Mesodermal cell (in vitro differentiated cells): ENCODE results near the gene AFAP1.

ENCODE experiments used
- H3K27ac ChIP-seq: 2 replicates; pipeline ENCODE4 v1.7.0; 2013; ENCODE audit warnings: mild to moderate bottlenecking, low read depth, low read length, moderate library complexity; ENCODE audit not compliant: severe bottlenecking
- H3K36me3 ChIP-seq: 2 replicates; pipeline ENCODE4 v1.7.1; 2013; ENCODE audit warnings: mild to moderate bottlenecking, low read length, moderate library complexity; ENCODE audit not compliant: control insufficient read depth, insufficient read depth
- H3K4me1 ChIP-seq: one replicate; pipeline ENCODE4 v1.7.1; 2013; ENCODE audit warnings: mild to moderate bottlenecking, low read length; ENCODE audit not compliant: insufficient read depth, control insufficient read depth, poor library complexity, severe bottlenecking
- H3K4me3 ChIP-seq: 2 replicates; pipeline ENCODE4 v1.7.0; 2013; ENCODE audit warnings: low read length, control low read depth, mild to moderate bottlenecking; ENCODE audit not compliant: insufficient read depth, poor library complexity, severe bottlenecking; ENCODE audit errors: extremely low read depth
- H3K9me3 ChIP-seq: 2 replicates; pipeline ENCODE4 v1.7.1; 2013; ENCODE audit warnings: mild to moderate bottlenecking, low read length, moderate library complexity; ENCODE audit not compliant: control insufficient read depth
- WGBS, 2 experiments: methylation state at CpG; one replicate each; pipeline ENCODE4 v1.1.5; 2013; ENCODE audit warnings: missing lambda C conversion rate in 2 of 2; ENCODE audit not compliant: insufficient coverage in 2 of 2; 5-methylcytosine and 5-hydroxymethylcytosine counted together

The AFAP1 gene

GRCh38 chr4:7862561-7863192 lies 77.0 kb downstream of the AFAP1 start:
- Histone ChIP-seq H3K27ac (no peak overlapping the region), H3K9me3 (peaks cover 7% of the 10 kb centered on the region), H3K4me3 (no peak overlapping the region), H3K36me3 (peaks cover 57% of the 10 kb centered on the region), H3K4me1 (peaks cover 40% of the 10 kb centered on the region)
- WGBS, 2 experiments, result 78 to 86% methylated on average over 12 to 14 of the region's 16 CpGs

GRCh38 chr4:7861440-7861881 lies 78.2 kb downstream of the AFAP1 start:
- Histone ChIP-seq H3K27ac (peak overlapping the region; percentile 77), H3K4me3 (no peak overlapping the region), H3K36me3 (peaks cover 55% of the 10 kb centered on the region), H3K4me1 (peaks cover 41% of the 10 kb centered on the region), H3K9me3 (peaks cover 7% of the 10 kb centered on the region)
- WGBS, 2 experiments, result 39 to 49% methylated on average over 5 to 6 of the region's 6 CpGs

- Histone ChIP-seq H3K4me3 (no peak overlapping the region), H3K27ac (peak overlapping the region; percentile 52), H3K4me1 (peaks cover 43% of the 10 kb centered on the region), H3K9me3 (peaks cover 7% of the 10 kb centered on the region), H3K36me3 (peaks cover 56% of the 10 kb centered on the region)
- WGBS, 2 experiments, result 87 to 93% methylated on average over 14 to 18 of the region's 19 CpGs
Observed at GRCh38 chr4:7860600-7861163, 79.0 kb downstream of the AFAP1 start.

GRCh38 chr4:7859326-7859725 lies 80.3 kb downstream of the AFAP1 start:
- peaks cover 59% of the 10 kb centered on the region for H3K36me3 ChIP-seq
- 70 to 73% methylated on average over 4 of the region's 4 CpGs for WGBS, 2 experiments
- H3K4me3 ChIP-seq, result no peak overlapping the region
- peaks cover 45% of the 10 kb centered on the region for H3K4me1 ChIP-seq
- H3K9me3 ChIP-seq, result peaks cover 6% of the 10 kb centered on the region
- H3K27ac ChIP-seq, result no peak overlapping the region

GRCh38 chr4:7858498-7858897 lies 81.2 kb downstream of the AFAP1 start:
- no peak overlapping the region for H3K27ac ChIP-seq
- WGBS, 2 experiments, result 83 to 94% methylated on average over 3 to 5 of the region's 5 CpGs
- no peaks in the 10 kb centered on the region for H3K9me3 ChIP-seq
- H3K4me1 ChIP-seq, result peaks cover 45% of the 10 kb centered on the region
- peaks cover 60% of the 10 kb centered on the region for H3K36me3 ChIP-seq
- no peak overlapping the region for H3K4me3 ChIP-seq

- H3K27ac ChIP-seq, result no peak overlapping the region
- H3K9me3 ChIP-seq, result no peaks in the 10 kb centered on the region
- no CpG with 5 or more reads among the region's 2 CpGs for WGBS, 2 experiments
- H3K36me3 ChIP-seq, result peaks cover 65% of the 10 kb centered on the region
- H3K4me3 ChIP-seq, result no peak overlapping the region
- peaks cover 45% of the 10 kb centered on the region for H3K4me1 ChIP-seq
Observed at GRCh38 chr4:7857993-7858392, 81.7 kb downstream of the AFAP1 start.

- peaks cover 42% of the 10 kb centered on the region for H3K4me1 ChIP-seq
- WGBS, 2 experiments, result 88 to 91% methylated on average over 6 to 7 of the region's 8 CpGs
- H3K9me3 ChIP-seq, result no peaks in the 10 kb centered on the region
- H3K36me3 ChIP-seq, result peaks cover 72% of the 10 kb centered on the region
- no peak overlapping the region for H3K4me3 ChIP-seq
- H3K27ac ChIP-seq, result peak overlapping the region; percentile 36
Observed at GRCh38 chr4:7857238-7857701, 82.4 kb downstream of the AFAP1 start.

GRCh38 chr4:7855731-7856130 lies 83.9 kb downstream of the AFAP1 start:
- Histone ChIP-seq H3K36me3 (peaks cover 83% of the 10 kb centered on the region), H3K4me3 (no peak overlapping the region), H3K9me3 (no peaks in the 10 kb centered on the region), H3K27ac (no peak overlapping the region), H3K4me1 (peaks cover 30% of the 10 kb centered on the region)
- 84 to 92% methylated on average over 6 to 10 of the region's 10 CpGs for WGBS, 2 experiments

GRCh38 chr4:7854697-7855370 lies 84.8 kb downstream of the AFAP1 start:
- H3K4me3 ChIP-seq, result no peak overlapping the region
- 86 to 97% methylated on average over 5 to 7 of the region's 9 CpGs for WGBS, 2 experiments
- H3K4me1 ChIP-seq, result peaks cover 25% of the 10 kb centered on the region
- no peaks in the 10 kb centered on the region for H3K9me3 ChIP-seq
- H3K36me3 ChIP-seq, result peaks cover 83% of the 10 kb centered on the region
- H3K27ac ChIP-seq, result no peak overlapping the region

GRCh38 chr4:7854216-7854615 lies 85.4 kb downstream of the AFAP1 start:
- H3K4me3 ChIP-seq, result no peak overlapping the region
- 85 to 95% methylated on average over 3 to 4 of the region's 9 CpGs for WGBS, 2 experiments
- H3K4me1 ChIP-seq, result peaks cover 25% of the 10 kb centered on the region
- peaks cover 86% of the 10 kb centered on the region for H3K36me3 ChIP-seq
- H3K27ac ChIP-seq, result no peak overlapping the region
- no peaks in the 10 kb centered on the region for H3K9me3 ChIP-seq

- peaks cover 21% of the 10 kb centered on the region for H3K4me1 ChIP-seq
- H3K36me3 ChIP-seq, result peaks cover 92% of the 10 kb centered on the region
- no peak overlapping the region for H3K4me3 ChIP-seq
- WGBS, 2 experiments, result 92 to 97% methylated on average over 11 of the region's 11 CpGs
- no peak overlapping the region for H3K27ac ChIP-seq
- no peaks in the 10 kb centered on the region for H3K9me3 ChIP-seq
Observed at GRCh38 chr4:7853271-7853670, 86.4 kb downstream of the AFAP1 start.
